ENCODE measurements around the gene SLC4A3.

The SLC4A3 gene

DNA sequence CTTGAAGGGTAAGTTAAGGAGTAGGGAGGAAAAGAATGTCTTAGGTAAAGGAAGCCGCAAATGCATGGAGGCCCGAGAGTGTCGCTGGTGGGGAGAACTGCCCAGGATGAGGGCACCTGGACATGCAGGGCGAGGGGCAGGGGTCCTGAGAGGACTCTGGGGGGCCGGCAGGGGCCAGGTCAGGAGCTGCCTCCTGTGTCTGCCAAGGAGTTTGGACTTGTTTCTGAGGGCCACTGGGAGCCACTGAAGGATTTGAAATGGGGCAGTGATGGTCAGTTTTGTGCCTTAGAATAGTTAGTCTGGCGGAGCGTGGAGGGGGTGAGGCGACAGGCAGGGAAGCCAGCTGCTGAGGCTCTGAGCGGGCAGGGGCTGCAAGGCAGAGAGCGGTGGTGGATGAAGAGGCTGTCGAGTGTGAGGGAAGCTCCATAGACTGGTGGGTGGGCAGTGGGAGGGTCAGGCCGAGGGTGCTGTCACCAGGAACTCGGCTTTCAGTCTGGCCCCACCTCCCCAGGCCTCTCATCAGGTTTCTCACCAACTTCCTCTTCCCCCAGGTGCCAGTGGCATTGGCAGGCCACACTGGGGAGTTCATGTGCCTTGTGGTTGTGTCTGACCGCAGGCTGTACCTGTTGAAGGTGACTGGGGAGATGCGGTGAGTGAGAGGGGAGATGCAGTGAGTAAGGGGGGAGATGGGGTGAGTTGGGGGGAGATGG, 14.7 kb upstream of the SLC4A3 start:
- TF ChIP-seq, protein P1, sequence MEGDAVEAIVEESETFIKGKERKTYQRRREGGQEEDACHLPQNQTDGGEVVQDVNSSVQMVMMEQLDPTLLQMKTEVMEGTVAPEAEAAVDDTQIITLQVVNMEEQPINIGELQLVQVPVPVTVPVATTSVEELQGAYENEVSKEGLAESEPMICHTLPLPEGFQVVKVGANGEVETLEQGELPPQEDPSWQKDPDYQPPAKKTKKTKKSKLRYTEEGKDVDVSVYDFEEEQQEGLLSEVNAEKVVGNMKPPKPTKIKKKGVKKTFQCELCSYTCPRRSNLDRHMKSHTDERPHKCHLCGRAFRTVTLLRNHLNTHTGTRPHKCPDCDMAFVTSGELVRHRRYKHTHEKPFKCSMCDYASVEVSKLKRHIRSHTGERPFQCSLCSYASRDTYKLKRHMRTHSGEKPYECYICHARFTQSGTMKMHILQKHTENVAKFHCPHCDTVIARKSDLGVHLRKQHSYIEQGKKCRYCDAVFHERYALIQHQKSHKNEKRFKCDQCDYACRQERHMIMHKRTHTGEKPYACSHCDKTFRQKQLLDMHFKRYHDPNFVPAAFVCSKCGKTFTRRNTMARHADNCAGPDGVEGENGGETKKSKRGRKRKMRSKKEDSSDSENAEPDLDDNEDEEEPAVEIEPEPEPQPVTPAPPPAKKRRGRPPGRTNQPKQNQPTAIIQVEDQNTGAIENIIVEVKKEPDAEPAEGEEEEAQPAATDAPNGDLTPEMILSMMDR (IDR thresholded peaks at IDR 0.05; ENCODE audit: insufficient read depth, low read depth, low read length, missing control alignments), result no peak
- no peak overlapping the region for H3K4me3 ChIP-seq (ENCODE audit: low read length)
- no peak for DNase-seq (ENCODE audit: low read depth)

DNA sequence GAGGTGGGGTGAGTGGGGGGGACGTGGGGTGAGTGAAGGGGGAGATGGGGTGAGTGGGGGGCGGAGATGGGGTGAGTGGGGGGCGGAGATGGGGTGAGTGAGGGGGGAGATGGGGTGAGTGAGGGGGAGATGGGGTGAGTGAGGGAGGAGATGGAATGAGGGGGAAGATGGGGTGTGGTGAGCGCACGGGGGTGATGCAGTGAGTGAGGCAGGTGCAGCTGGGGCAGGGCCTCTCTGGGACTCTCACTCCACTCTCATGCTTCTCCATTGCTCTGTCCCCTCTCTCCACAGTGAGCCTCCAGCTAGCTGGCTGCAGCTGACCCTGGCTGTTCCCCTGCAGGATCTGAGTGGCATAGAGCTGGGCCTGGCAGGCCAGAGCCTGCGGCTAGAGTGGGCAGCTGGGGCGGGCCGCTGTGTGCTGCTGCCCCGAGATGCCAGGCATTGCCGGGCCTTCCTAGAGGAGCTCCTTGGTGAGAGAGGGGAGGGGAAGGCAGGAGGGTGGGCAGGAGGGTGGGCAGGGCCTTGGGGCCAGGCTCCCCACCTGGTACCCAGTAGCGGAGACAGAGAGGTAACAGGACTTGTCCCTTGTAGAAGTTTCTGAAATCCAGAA, 13.9 kb upstream of the SLC4A3 start:
- TF ChIP-seq, protein P1 (IDR thresholded peaks at IDR 0.05; ENCODE audit: insufficient read depth, low read depth, low read length, missing control alignments), result no peak
- DNase-seq (ENCODE audit: low read depth), result no peak
- no peak overlapping the region for H3K4me3 ChIP-seq (ENCODE audit: low read length)

DNA sequence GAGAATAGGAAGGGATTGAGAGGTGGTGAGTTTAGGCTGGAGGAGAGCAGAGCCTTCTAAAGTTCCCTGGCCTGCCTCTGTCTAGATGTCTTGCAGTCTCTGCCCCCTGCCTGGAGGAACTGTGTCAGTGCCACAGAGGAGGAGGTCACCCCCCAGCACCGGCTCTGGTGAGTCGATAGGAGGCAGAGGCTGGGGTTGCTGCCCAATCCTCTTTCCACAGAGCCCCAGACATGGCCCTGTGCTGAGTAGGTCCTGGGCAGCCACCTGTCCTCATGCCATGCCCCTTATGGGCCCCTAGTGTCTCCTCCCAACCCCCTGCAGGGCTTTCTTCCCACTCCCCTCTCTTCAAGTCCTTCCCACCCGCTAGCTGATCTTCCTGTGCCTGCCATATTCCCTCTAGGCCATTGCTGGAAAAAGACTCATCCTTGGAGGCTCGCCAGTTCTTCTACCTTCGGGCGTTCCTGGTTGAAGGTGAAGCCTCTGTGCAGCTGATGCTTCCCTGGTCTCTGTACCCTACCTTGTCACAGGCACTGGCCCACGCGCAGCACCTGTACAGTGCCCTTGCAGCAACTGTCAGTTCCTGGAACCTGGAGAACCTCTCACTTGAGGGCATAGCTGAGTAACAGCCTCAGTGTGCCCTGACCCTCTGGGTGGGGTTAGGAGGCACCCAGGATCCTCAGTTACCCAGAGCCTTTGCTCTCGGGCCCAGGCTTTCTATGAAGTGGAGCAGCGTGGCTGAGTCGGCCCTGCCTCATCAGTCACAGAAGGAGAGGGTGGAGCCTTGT, 13.2 kb upstream of the SLC4A3 start:
- no peak overlapping the region for H3K4me3 ChIP-seq (ENCODE audit: low read length)
- DNase-seq (ENCODE audit: low read depth), result no peak
- TF ChIP-seq, protein P1 (IDR thresholded peaks at IDR 0.05; ENCODE audit: insufficient read depth, low read depth, low read length, missing control alignments), result no peak

DNA sequence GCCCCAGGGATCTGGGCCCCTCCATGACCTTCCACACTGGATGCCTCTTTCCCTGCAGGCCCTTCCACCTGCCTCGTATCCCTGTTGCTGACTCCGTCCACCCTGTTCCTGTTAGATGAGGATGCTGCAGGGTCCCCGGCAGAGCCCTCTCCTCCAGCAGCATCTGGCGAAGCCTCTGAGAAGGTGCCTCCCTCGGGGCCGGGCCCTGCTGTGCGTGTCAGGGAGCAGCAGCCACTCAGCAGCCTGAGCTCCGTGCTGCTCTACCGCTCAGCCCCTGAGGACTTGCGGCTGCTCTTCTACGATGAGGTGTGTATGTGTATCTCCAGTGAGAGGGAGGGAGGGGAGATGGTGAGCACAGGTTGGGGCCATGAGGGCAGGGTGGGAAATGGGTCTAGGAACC, 12.4 kb upstream of the SLC4A3 start:
- TF ChIP-seq, protein P1 (IDR thresholded peaks at IDR 0.05; ENCODE audit: insufficient read depth, low read depth, low read length, missing control alignments), result no peak
- no peak overlapping the region for H3K4me3 ChIP-seq (ENCODE audit: low read length)
- no peak for DNase-seq (ENCODE audit: low read depth)

DNA sequence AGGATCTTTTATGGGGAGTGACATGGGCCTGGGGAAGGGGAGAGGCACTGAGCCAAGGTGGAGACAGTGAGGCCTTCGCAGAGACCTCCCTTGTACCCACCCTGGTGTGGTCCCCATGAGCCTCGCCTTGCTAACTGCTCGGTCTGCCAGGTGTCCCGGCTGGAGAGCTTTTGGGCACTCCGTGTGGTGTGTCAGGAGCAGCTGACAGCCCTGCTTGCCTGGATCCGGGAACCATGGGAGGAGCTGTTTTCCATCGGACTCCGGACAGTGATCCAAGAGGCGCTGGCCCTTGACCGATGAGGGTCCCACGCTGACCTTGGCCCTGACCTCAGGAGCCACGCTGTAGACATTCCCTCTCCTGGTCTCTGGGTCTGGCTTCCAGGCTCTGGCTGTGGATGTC, 11.5 kb upstream of the SLC4A3 start:
- no peak overlapping the region for H3K4me3 ChIP-seq (ENCODE audit: low read length)
- TF ChIP-seq, protein P1 (IDR thresholded peaks at IDR 0.05; ENCODE audit: insufficient read depth, low read depth, low read length, missing control alignments), result no peak
- no peak for DNase-seq (ENCODE audit: low read depth)

DNA sequence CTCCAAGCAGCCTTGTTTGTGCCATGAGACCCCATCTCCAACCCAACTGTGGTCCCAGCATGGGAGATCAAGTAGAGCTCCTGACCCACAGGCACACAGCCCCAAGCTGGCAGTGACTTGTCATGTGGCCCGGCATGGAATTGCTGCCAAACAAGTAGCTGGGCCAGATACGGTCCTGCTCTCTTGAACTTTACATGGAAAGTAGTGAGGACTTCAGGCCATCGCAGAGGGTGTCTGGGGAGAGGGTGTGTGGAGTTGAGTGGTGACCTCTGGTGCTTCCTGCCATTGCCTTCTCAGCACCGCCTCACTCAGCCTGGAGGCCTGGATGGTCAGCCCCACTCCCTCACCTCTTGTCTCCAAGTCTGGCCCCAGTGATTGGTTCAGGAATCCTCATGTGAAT, 10.9 kb upstream of the SLC4A3 start:
- H3K4me3 ChIP-seq (ENCODE audit: low read length), result no peak overlapping the region
- no peak for DNase-seq (ENCODE audit: low read depth)
- TF ChIP-seq, protein P1 (IDR thresholded peaks at IDR 0.05; ENCODE audit: insufficient read depth, low read depth, low read length, missing control alignments), result no peak

All from epithelial cell of esophagus (primary cell).